ENCODE data around the gene MFGE8. TPM values are rescaled to one million over a fixed set of nuclear protein-coding genes. Genes with fewer than 3 reads are reported as not detected.
"Not testable (repeated sequence)": the region's sequence is repeated elsewhere in the genome, so short reads cannot be mapped to it uniquely, and the experiment has no call there.

Gene MFGE8
- 7.9 and 10.6 TPM in 2 replicates for total RNA-seq

DNA sequence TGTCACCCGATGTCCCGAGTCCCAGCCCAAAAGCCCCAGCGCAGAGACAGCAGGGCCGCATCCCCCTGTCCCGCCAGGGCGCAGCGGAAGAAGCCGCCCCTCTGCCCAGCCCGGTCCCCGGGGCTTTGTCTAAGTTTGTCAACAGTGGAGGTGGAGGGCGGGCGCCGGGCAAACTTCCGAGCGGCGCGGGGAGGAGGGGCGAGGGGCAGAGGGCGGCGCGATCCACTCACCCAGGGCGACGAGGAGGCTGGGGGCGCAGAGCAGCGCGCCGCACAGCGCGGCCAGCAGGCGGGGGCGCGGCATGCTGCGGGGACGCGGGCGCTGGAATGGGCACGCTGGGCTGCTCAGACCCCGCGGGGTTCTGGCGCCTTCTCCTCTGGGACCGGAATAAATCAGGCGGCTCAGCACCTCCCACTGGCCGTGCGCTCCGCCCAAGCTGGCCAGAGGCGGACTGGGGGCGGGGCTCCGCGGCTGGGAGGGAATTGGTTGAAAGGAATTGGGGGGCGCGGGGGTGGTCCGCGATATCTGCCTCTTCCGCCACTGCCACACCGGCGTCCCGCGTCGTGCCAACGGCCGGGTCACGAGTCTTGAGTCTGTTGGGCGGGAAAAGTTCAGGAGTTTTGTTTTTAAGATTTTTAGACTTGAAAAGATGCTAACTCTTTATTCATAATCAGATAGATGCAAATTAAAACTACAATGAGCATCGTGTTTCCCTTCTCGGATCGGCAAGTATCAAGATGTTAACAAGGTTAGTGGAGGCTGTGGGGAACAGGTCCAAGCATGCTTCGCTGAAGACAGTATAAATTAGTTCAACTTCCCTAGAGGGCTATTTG lies at the start of gene MFGE8:
MFGE8 (minus strand) TSS at position 363 of the 833 bp plus-strand sequence; CDS start at position 303, 60 bp downstream.
- Mint-ChIP-seq H3K4me3 (peak within 1 kb of the TSS; percentile 93), H3K9me3 (no peaks in the 10 kb centered on the region), H3K4me1 (ENCODE audit: low read depth) (peaks cover 28% of the 10 kb centered on the region), H3K27ac (peak within 1 kb of the TSS; percentile 77), H3K36me3 (ENCODE audit: low read depth) (no peaks in the 10 kb centered on the region), H3K27me3 (ENCODE audit: insufficient read depth) (peaks cover 12% of the 10 kb centered on the region)
- peak; percentile 71 for DNase-seq (ENCODE audit: low spot score)
- intact Hi-C loops (cut with micrococcal nuclease), result loop anchor here (1.0 kb wide), 3 partner anchors 9 to 330 kb away; partner anchors contain the start of genes FANCI and HAPLN3

- Mint-ChIP-seq H3K27ac (no peak overlapping the region), H3K4me1 (ENCODE audit: low read depth) (no peaks in the 10 kb centered on the region), H3K4me3 (no peak overlapping the region), H3K27me3 (ENCODE audit: insufficient read depth) (peaks cover 4% of the 10 kb centered on the region), H3K36me3 (ENCODE audit: low read depth) (no peaks in the 10 kb centered on the region), H3K9me3 (no peaks in the 10 kb centered on the region)
- DNase-seq (ENCODE audit: low spot score), result no peak
- intact Hi-C loops (cut with micrococcal nuclease), result no loop called here
Observed at GRCh38 chr15:88959445-88959844, 46.3 kb upstream of the MFGE8 start.

DNA sequence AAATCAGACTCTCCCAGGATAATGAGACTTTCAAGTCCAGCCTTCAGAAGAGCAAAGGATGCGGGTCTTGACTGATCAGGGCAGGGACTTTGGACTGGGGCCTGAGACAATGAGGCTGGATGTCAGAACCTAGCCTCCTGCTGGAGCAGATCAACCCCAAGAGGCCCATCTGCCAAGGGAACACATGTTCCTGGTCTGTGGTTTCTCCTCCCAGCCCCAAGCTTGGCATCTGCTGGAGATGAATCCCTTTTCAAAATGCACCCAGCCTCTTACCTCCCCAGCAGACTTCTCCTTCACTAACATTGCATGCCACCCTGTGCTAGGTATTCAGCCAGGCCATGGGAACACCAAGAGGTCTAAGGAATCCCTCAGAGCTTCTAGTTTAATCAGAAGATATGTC lies 43.7 kb upstream of the MFGE8 start:
- peaks cover 5% of the 10 kb centered on the region for H3K27me3 Mint-ChIP-seq (ENCODE audit: insufficient read depth)
- no peaks in the 10 kb centered on the region for H3K36me3 Mint-ChIP-seq (ENCODE audit: low read depth)
- intact Hi-C loops (cut with micrococcal nuclease), result no loop called here
- DNase-seq (ENCODE audit: low spot score), result no peak
- H3K27ac Mint-ChIP-seq, result no peak overlapping the region
- H3K4me1 Mint-ChIP-seq (ENCODE audit: low read depth), result no peaks in the 10 kb centered on the region
- H3K4me3 Mint-ChIP-seq, result no peak overlapping the region
- no peaks in the 10 kb centered on the region for H3K9me3 Mint-ChIP-seq

GRCh38 chr15:88956263-88956662 lies 43.1 kb upstream of the MFGE8 start:
- DNase-seq (ENCODE audit: low spot score), result no peak
- intact Hi-C loops (cut with micrococcal nuclease), result no loop called here
- Mint-ChIP-seq H3K4me1 (ENCODE audit: low read depth) (no peaks in the 10 kb centered on the region), H3K27ac (no peak overlapping the region), H3K9me3 (no peaks in the 10 kb centered on the region), H3K27me3 (ENCODE audit: insufficient read depth) (peaks cover 5% of the 10 kb centered on the region), H3K4me3 (no peak overlapping the region), H3K36me3 (ENCODE audit: low read depth) (no peaks in the 10 kb centered on the region)

GRCh38 chr15:88954431-88955277 lies 41.5 kb upstream of the MFGE8 start:
- Mint-ChIP-seq H3K36me3 (ENCODE audit: low read depth) (no peaks in the 10 kb centered on the region), H3K9me3 (no peaks in the 10 kb centered on the region), H3K27ac (no peak overlapping the region), H3K4me1 (ENCODE audit: low read depth) (no peaks in the 10 kb centered on the region), H3K27me3 (ENCODE audit: insufficient read depth) (peaks cover 5% of the 10 kb centered on the region), H3K4me3 (no peak overlapping the region)
- no peak for DNase-seq (ENCODE audit: low spot score)
- intact Hi-C loops (cut with micrococcal nuclease), result no loop called here

DNA sequence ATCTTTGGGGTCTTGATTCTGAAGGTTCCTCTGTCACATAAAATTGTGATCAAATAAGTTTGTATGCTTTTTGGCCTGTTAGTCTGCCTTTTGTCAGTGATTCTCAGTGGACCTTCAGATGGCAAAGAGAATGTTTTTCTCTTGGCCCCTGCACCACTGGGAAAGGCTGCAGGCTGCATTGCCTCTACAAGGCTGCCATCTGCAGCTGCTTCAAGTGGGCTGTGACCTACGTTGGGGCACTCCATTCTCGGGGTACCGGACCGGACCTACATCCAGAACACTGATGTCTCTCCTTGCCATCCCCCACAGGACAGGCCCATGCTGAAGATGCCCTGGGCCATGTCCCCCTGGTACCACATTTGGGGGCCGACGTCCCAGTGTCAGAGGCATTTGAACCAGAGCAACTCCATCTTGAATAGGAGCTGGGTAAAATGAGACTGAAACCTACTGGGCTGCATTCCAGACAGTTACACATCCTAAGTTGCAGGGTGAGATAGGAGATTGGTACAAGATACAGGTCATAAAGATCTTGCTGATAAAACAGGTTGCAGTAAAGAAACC lies 37.5 kb upstream of the MFGE8 start:
- no peak overlapping the region for H3K4me3 Mint-ChIP-seq
- H3K27me3 Mint-ChIP-seq (ENCODE audit: insufficient read depth), result peaks cover 3% of the 10 kb centered on the region

DNA sequence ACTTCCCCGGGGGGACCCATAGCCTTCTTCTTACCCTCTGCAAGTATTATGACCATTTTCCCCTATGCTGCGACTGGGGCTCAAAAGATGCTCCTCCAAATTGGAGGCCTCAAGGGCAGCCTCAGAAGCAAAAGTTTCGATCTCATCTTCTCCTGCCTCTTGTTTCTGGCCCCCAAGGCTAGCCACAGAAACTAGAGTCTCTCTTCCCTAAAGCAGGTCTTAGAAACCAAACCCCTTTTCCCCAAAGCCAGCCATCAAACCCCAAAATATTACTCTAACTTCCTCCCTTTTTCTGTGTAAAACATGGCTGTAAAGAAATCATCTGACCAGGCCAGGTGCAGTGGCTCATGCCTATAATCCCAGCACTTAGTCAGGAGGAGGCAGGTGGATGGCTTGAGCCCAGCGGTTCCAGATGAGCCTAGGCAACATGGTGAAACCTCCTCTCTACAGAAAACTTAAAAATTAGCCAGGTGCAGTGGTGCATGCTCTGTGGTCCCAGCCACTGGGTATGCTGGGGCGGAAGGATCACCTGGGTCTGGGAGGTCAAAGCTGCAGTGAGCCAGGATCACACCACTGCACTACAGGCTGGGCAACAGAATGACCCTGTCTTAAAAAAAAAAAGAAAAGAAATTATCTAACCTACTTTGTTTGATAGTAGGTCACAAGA lies 36.7 kb upstream of the MFGE8 start:
- Mint-ChIP-seq H3K27me3 (ENCODE audit: insufficient read depth) (peaks cover 3% of the 10 kb centered on the region), H3K9me3 (no peaks in the 10 kb centered on the region), H3K4me1 (ENCODE audit: low read depth) (no peaks in the 10 kb centered on the region), H3K4me3 (no peak overlapping the region), H3K36me3 (ENCODE audit: low read depth) (no peaks in the 10 kb centered on the region), H3K27ac (no peak overlapping the region)
- intact Hi-C loops (cut with micrococcal nuclease), result no loop called here
- DNase-seq (ENCODE audit: low spot score), result no peak

More for the DNA sequence above, 37.5 kb upstream of the MFGE8 start:
- Mint-ChIP-seq H3K9me3 (no peaks in the 10 kb centered on the region), H3K36me3 (ENCODE audit: low read depth) (no peaks in the 10 kb centered on the region), H3K4me1 (ENCODE audit: low read depth) (no peaks in the 10 kb centered on the region), H3K27ac (no peak overlapping the region)
- intact Hi-C loops (cut with micrococcal nuclease), result no loop called here
- DNase-seq (ENCODE audit: low spot score), result no peak

DNA sequence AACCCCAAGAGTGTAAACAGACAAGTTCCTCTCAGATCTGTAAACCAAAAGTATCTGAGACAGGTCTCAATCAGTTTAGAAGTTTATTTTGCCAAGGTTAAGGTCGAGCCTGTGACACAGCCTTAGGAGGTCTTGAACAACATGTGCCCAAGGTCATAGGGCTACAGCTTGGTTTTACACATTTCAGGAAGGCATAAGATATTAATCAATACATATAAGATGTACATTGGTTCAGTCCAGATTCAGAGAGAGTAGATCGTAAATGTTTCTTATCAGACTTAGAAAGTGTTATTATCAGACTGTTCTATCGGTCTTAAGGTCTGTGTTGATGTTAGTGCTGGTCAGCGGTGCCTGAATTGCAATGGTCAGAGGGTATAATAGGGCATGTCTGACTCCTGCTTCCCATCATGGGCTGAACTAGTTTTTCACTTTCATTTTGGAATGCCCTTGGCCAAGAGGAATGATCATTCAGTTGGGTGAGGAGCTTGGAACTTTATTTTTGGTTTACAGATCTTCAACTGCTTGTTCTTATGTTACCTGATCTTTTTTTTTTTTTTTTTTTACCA lies 27.0 kb upstream of the MFGE8 start:
- Mint-ChIP-seq H3K4me3 (no peak overlapping the region), H3K4me1 (ENCODE audit: low read depth) (no peaks in the 10 kb centered on the region), H3K27me3 (ENCODE audit: insufficient read depth) (peaks cover 7% of the 10 kb centered on the region), H3K9me3 (no peaks in the 10 kb centered on the region), H3K27ac (no peak overlapping the region), H3K36me3 (ENCODE audit: low read depth) (no peaks in the 10 kb centered on the region)
- DNase-seq (ENCODE audit: low spot score), result no peak
- intact Hi-C loops (cut with micrococcal nuclease), result no loop called here

DNA sequence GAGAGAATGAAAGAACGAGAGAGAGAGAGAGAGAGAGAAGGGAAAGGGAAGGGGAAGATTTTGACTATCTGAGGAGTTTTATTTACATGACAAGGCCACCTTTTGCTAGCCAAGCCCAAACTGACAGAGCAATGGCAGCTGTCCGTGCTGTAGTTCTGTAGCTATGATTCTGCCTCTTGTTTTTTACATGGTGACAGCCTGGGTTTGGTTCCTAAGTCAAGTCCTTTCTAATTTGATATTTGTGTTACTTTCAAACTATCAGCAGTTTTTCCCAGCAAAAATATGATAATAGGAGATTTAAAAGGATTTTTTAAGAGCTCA lies 26.3 kb upstream of the MFGE8 start:
- H3K27ac Mint-ChIP-seq, result no peak overlapping the region
- H3K4me1 Mint-ChIP-seq (ENCODE audit: low read depth), result no peaks in the 10 kb centered on the region
- no peak for DNase-seq (ENCODE audit: low spot score)
- H3K27me3 Mint-ChIP-seq (ENCODE audit: insufficient read depth), result peaks cover 9% of the 10 kb centered on the region
- H3K9me3 Mint-ChIP-seq, result no peaks in the 10 kb centered on the region
- intact Hi-C loops (cut with micrococcal nuclease), result no loop called here
- H3K36me3 Mint-ChIP-seq (ENCODE audit: low read depth), result no peaks in the 10 kb centered on the region
- H3K4me3 Mint-ChIP-seq, result no peak overlapping the region

- DNase-seq (ENCODE audit: low spot score), result no peak
- H3K4me3 Mint-ChIP-seq, result no peak overlapping the region
- no peak overlapping the region for H3K27ac Mint-ChIP-seq
- intact Hi-C loops (cut with micrococcal nuclease), result no loop called here
- peaks cover 9% of the 10 kb centered on the region for H3K27me3 Mint-ChIP-seq (ENCODE audit: insufficient read depth)
- H3K36me3 Mint-ChIP-seq (ENCODE audit: low read depth), result no peaks in the 10 kb centered on the region
- no peaks in the 10 kb centered on the region for H3K9me3 Mint-ChIP-seq
- H3K4me1 Mint-ChIP-seq (ENCODE audit: low read depth), result no peaks in the 10 kb centered on the region
Observed at GRCh38 chr15:88938802-88939485, 25.8 kb upstream of the MFGE8 start.

GRCh38 chr15:88934449-88934848 lies 21.3 kb upstream of the MFGE8 start:
- not testable (repeated sequence) for H3K27ac Mint-ChIP-seq

GRCh38 chr15:88932875-88933330 lies 19.7 kb upstream of the MFGE8 start:
- H3K4me1 Mint-ChIP-seq (ENCODE audit: low read depth), result no peaks in the 10 kb centered on the region
- H3K9me3 Mint-ChIP-seq, result peaks cover 7% of the 10 kb centered on the region
- no peak overlapping the region for H3K4me3 Mint-ChIP-seq
- H3K27ac Mint-ChIP-seq, result no peak overlapping the region
- intact Hi-C loops (cut with micrococcal nuclease), result no loop called here
- H3K27me3 Mint-ChIP-seq (ENCODE audit: insufficient read depth), result peaks cover 10% of the 10 kb centered on the region
- H3K36me3 Mint-ChIP-seq (ENCODE audit: low read depth), result no peaks in the 10 kb centered on the region
- DNase-seq (ENCODE audit: low spot score), result no peak

More at GRCh38 chr15:88934449-88934848, 21.3 kb upstream of the MFGE8 start:
- peaks cover 10% of the 10 kb centered on the region for H3K27me3 Mint-ChIP-seq (ENCODE audit: insufficient read depth)
- H3K36me3 Mint-ChIP-seq (ENCODE audit: low read depth); H3K4me1 Mint-ChIP-seq (ENCODE audit: low read depth); intact Hi-C loops (cut with micrococcal nuclease); H3K4me3 Mint-ChIP-seq; DNase-seq (ENCODE audit: low spot score); H3K9me3 Mint-ChIP-seq: not testable (repeated sequence)

All from activated T-helper 1 cell treated with anti-CD3 and anti-CD28 coated beads, Interleukin-12 subunit alpha, Interleukin-12 subunit beta, Interleukin-2, Interleukin-4 antibody, amounts not matched to agents 30 ng/mL and 10 ng/mL and 1 ng/mL, durations not matched to agents 14 hours and 24 hours and 36 hours (primary cell).